RWPE1 (cell line): ENCODE results near the gene ZBTB21.

ENCODE experiments used
- CTCF ChIA-PET: fragments of 350-600 bp; sonication (Branson Sonifier 250); formaldehyde crosslinking; extraction: SDS; loops from one replicate; lab custom pipeline; 2021; lab: Yijun Ruan, JAX
- POLR2A ChIA-PET: fragments of 400-600 bp; formaldehyde crosslinking; extraction: SDS; loops from one replicate; lab custom pipeline; 2020; ENCODE audit warnings: antibody characterized with exemption; ENCODE audit not compliant: low non-redundant PET; lab: Yijun Ruan, JAX
- DNase-seq: peaks from one replicate; pipeline ENCODE4 v3.0.0; 2012; ENCODE audit warnings: low spot score
- H3K27ac ChIP-seq: fragments of 450-650 bp; 2 replicates; pipeline ENCODE4 v1.5.1; 2017
- CTCF ChIP-seq: fragments of 450-650 bp; conservative IDR thresholded peaks from 2 replicates; pipeline ENCODE4 v1.5.1; 2017; ENCODE audit warnings: low read depth, mild to moderate bottlenecking

Gene ZBTB21

GRCh38 chr21:42009831-42010506 lies at the start of gene ZBTB21:
Gene ZBTB21, minus strand, starts transcription at chr21:42010360. Its CDS starts 16,265 bp downstream, at chr21:41994095.
- ChIA-PET CTCF (interaction anchor here (0.6 to 1.1 kb wide), 4 partner anchors 75 to 107 kb away, joined by 3 to 7 read pairs (median 4); no protein-coding TSS in a partner anchor), POLR2A (interaction anchor here (0.6 kb wide), 1 partner anchor 11 kb away, joined by 3 read pairs; no protein-coding TSS in a partner anchor)
- TF ChIP-seq CTCF: no peak
- peak within 1 kb of the TSS; percentile 92 for H3K27ac ChIP-seq
- DNase-seq: peak; percentile 97

- POLR2A ChIA-PET: no interaction called here
- DNase-seq: no peak
- CTCF ChIA-PET: interaction anchor here (0.6 kb wide), 1 partner anchor 106 kb away, joined by 3 read pairs; no protein-coding TSS in a partner anchor
- no peak for TF ChIP-seq CTCF
- H3K27ac ChIP-seq: no peak overlapping the region
Measured at GRCh38 chr21:42059721-42060120, 49.6 kb upstream of the ZBTB21 start.

- no peak overlapping the region for H3K27ac ChIP-seq
- TF ChIP-seq CTCF: no peak
- ChIA-PET CTCF (no interaction called here), POLR2A (no interaction called here)
- DNase-seq: no peak
Measured at GRCh38 chr21:42059141-42059540, 49.0 kb upstream of the ZBTB21 start.

- H3K27ac ChIP-seq: no peak overlapping the region
- no peak for DNase-seq
- TF ChIP-seq CTCF: no peak
- ChIA-PET POLR2A (no interaction called here), CTCF (no interaction called here)
Measured at GRCh38 chr21:42058631-42059111, 48.5 kb upstream of the ZBTB21 start.

GRCh38 chr21:42057851-42058437 lies 47.8 kb upstream of the ZBTB21 start:
- TF ChIP-seq CTCF: no peak
- no peak for DNase-seq
- H3K27ac ChIP-seq: peak overlapping the region; percentile 35; the same call in 1 of the 2 replicates
- POLR2A ChIA-PET: no interaction called here
- CTCF ChIA-PET: no interaction called here

GRCh38 chr21:42056996-42057689 lies 47.0 kb upstream of the ZBTB21 start:
- CTCF ChIA-PET: no interaction called here
- peak; percentile 48 for DNase-seq
- peak overlapping the region; percentile 35; the same call in 1 of the 2 replicates for H3K27ac ChIP-seq
- no peak for TF ChIP-seq CTCF
- POLR2A ChIA-PET: no interaction called here
